HepG2 (cell line): Measurements from ENCODE around the gene BCAS1. TPM values are rescaled to one million over a fixed set of nuclear protein-coding genes. Genes with fewer than 3 reads are reported as not detected.

Source experiments
- DMTF1 ChIP-seq: sonication (generic); formaldehyde crosslinking; IDR thresholded peaks from 2 replicates; pipeline ENCODE4 v1.4.0; 2020; ENCODE audit warnings: mild to moderate bottlenecking, missing genetic modification reagents
- GTF2F1 ChIP-seq: fragments of 150-350 bp; IDR thresholded peaks from 2 replicates; pipeline ENCODE4 v1.6.1; 2014; ENCODE audit warnings: low read length
- HHEX ChIP-seq: IDR thresholded peaks from 2 replicates; pipeline ENCODE4 v1.6.1; 2016; ENCODE audit warnings: control low read depth
- KDM5A ChIP-seq: fragments of 200-600 bp; sonication (generic); IDR thresholded peaks from 2 replicates; pipeline ENCODE4 v1.7.0; 2018; ENCODE audit warnings: antibody characterized with exemption, mild to moderate bottlenecking, low read length, borderline replicate concordance
- MLX ChIP-seq: IDR thresholded peaks from 2 replicates; pipeline ENCODE4 v1.6.1; 2016
- NR1H2 ChIP-seq: sonication (generic); formaldehyde crosslinking; IDR thresholded peaks from 2 replicates; pipeline ENCODE4 v1.8.1; 2022; ENCODE audit warnings: low read depth, missing genetic modification reagents, borderline replicate concordance
- PAXIP1 ChIP-seq: sonication (generic); formaldehyde crosslinking; conservative IDR thresholded peaks from 2 replicates; pipeline ENCODE4 v1.4.0; 2020; ENCODE audit warnings: mild to moderate bottlenecking, missing genetic modification reagents, moderate library complexity
- PHF20 ChIP-seq: sonication (generic); formaldehyde crosslinking; IDR thresholded peaks from 2 replicates; pipeline ENCODE4 v1.5.0; 2020; ENCODE audit warnings: mild to moderate bottlenecking, missing genetic modification reagents
- RXRA ChIP-seq: sonication (generic); formaldehyde crosslinking; IDR thresholded peaks from 2 replicates; pipeline ENCODE4 v1.5.1; 2020; ENCODE audit warnings: missing genetic modification reagents
- SIX1 ChIP-seq: sonication (generic); formaldehyde crosslinking; IDR thresholded peaks from 2 replicates; pipeline ENCODE4 v1.4.0; 2020; ENCODE audit warnings: missing genetic modification reagents, borderline replicate concordance
- TCF12 ChIP-seq, 2 experiments: fragments of 450-650 bp in 1 of 2; sonication (generic) in 1 of 2; formaldehyde crosslinking in 1 of 2; IDR thresholded peaks; 2 replicates each; pipeline versions ENCODE4 v1.6.1 to v1.8.0; 2017 to 2022; ENCODE audit warnings: antibody characterized with exemption in 1 of 2, mild to moderate bottlenecking in 1 of 2, missing genetic modification reagents in 1 of 2, moderate library complexity in 1 of 2
- ZBTB21 ChIP-seq: sonication (generic); formaldehyde crosslinking; IDR thresholded peaks from 2 replicates; pipeline ENCODE4 v1.4.0; 2020; ENCODE audit warnings: missing genetic modification reagents
- ZMAT3 ChIP-seq: sonication (generic); formaldehyde crosslinking; conservative IDR thresholded peaks from 2 replicates; pipeline ENCODE4 v1.7.0; 2021; ENCODE audit warnings: missing genetic modification reagents
- ZNF180 ChIP-seq: sonication (generic); formaldehyde crosslinking; IDR thresholded peaks from 2 replicates; pipeline ENCODE4 v1.4.0; 2020; ENCODE audit warnings: low read depth, missing genetic modification reagents, borderline replicate concordance
- ZNF235 ChIP-seq: sonication (generic); formaldehyde crosslinking; IDR thresholded peaks from 2 replicates; pipeline ENCODE4 v1.8.1; 2023; ENCODE audit warnings: mild to moderate bottlenecking, missing genetic modification reagents, borderline replicate concordance
- ZNF274 ChIP-seq: sonication (generic); formaldehyde crosslinking; IDR thresholded peaks from 2 replicates; pipeline ENCODE4 v1.5.1; 2020; ENCODE audit warnings: mild to moderate bottlenecking, missing genetic modification reagents
- ZNF331 ChIP-seq: sonication (generic); formaldehyde crosslinking; IDR thresholded peaks from 2 replicates; pipeline ENCODE4 v1.4.0; 2020; ENCODE audit warnings: missing genetic modification reagents
- ZNF44 ChIP-seq: sonication (generic); formaldehyde crosslinking; IDR thresholded peaks from 2 replicates; pipeline ENCODE4 v1.5.1; 2020; ENCODE audit warnings: mild to moderate bottlenecking, missing genetic modification reagents
- ZNF512 ChIP-seq: sonication (generic); formaldehyde crosslinking; IDR thresholded peaks from 2 replicates; pipeline ENCODE4 v1.4.0; 2020; ENCODE audit warnings: mild to moderate bottlenecking, missing genetic modification reagents
- ZNF562 ChIP-seq: sonication (generic); formaldehyde crosslinking; IDR thresholded peaks from 2 replicates; pipeline ENCODE4 v1.8.0; 2022; ENCODE audit warnings: missing genetic modification reagents, borderline replicate concordance
- ZNF616 ChIP-seq: sonication (generic); formaldehyde crosslinking; IDR thresholded peaks from 2 replicates; pipeline ENCODE4 v1.5.0; 2020; ENCODE audit warnings: low read depth, mild to moderate bottlenecking, missing genetic modification reagents
- ZNF841 ChIP-seq: sonication (generic); formaldehyde crosslinking; IDR thresholded peaks from 2 replicates; pipeline ENCODE4 v1.8.1; 2023; ENCODE audit warnings: missing genetic modification reagents, borderline replicate concordance
- polyA plus RNA-seq, 8 experiments: library from polyadenylated mRNA; depleted of rRNA in 3 of 8; stranded (reverse) in 7 of 8; unstranded in 1 of 8; fragments of >200 nt; fragmentation: Illumina TruSeq in 4 of 8; extraction: Trizol in 4 of 8; gene quantifications; 2 replicates each; pipeline versions ENCODE4 v1.2.1 to v1.2.3, GENCODE V29; 2011 to 2016; ENCODE audit warnings: low read depth in 4 of 8, missing spikeins in 1 of 8, mixed read lengths in 1 of 8; ENCODE audit not compliant: insufficient read depth in 1 of 8
- total RNA-seq, 5 experiments: library from RNA; depleted of rRNA; stranded (reverse); fragments of >200 nt; fragmentation: Illumina TruSeq; extraction: Trizol; gene quantifications; 2 replicates each; pipeline ENCODE4 v1.2.3, GENCODE V29; 2016; ENCODE audit warnings: low read depth in 1 of 5

BCAS1 gene
- total and polyA plus RNA-seq, 2 of the 13 experiments (the other 11 are each of a cell fraction or from before 2014, with no cell fraction given) = 0.55 to 0.91 TPM

DNA sequence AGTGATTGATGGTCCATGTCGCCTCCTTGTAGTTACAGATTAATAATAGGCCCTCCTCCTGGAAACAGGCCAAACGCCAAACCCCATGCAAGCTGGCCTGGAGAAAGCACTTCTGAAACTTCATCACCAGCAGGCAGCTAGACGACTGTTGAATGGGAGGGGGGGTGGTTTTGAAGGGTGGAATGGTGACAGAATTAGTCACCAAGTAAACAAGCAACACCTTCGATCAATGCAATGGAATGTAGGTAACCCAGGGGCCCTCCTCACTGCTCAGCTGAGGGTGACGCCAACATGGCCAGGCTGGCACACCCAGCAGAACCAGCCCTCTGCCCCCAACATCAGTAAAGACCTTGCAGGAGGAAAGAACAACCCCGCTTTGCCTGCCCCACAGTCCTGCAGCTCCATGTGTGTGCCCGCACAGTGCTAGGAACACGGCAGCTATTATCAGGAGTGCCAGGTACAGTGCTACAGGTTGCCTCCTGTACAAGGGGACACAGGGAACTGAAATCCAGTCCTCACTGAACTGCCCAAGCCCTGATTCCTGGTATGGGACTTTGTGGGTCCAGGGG, 2.7 kb downstream of the BCAS1 start (continued):
- TF ChIP-seq ZNF235 = peak; percentile 69; the same call in 1 of the 2 replicates
- TF ChIP-seq ZNF331 = peak; percentile 51
- TF ChIP-seq MLX (CRISPR knock-in tag) = peak; percentile 67; the same call in 1 of the 2 replicates
- TF ChIP-seq HHEX = peak; percentile 74
- TF ChIP-seq DMTF1 = no peak
- no peak for TF ChIP-seq ZNF616 (CRISPR knock-in tag)
- TF ChIP-seq ZMAT3 (CRISPR knock-in tag) = peak; percentile 84; the same call in 1 of the 2 replicates
- TF ChIP-seq KDM5A = no peak
- TF ChIP-seq SIX1 (CRISPR knock-in tag) = peak; percentile 71; the same call in 1 of the 2 replicates
- no peak for TF ChIP-seq ZNF841 (CRISPR knock-in tag)
- no peak; the same call in 1 of the 2 replicates for TF ChIP-seq ZNF44 (CRISPR knock-in tag)
- no peak for TF ChIP-seq ZNF180
- TF ChIP-seq ZNF562 (CRISPR knock-in tag) = no peak
- TF ChIP-seq PAXIP1 (CRISPR knock-in tag) = peak; percentile 95
- TF ChIP-seq ZNF512 = no peak
- TF ChIP-seq ZBTB21 (CRISPR knock-in tag) = peak; percentile 71
- peak; percentile 81 for TF ChIP-seq RXRA (CRISPR knock-in tag)
- peak; percentile 61 for TF ChIP-seq ZNF274
- no peak for TF ChIP-seq PHF20 (CRISPR knock-in tag)
- TF ChIP-seq TCF12 (IDR thresholded peaks at IDR 0.05) = no peak
- TF ChIP-seq TCF12 (CRISPR knock-in tag; IDR thresholded peaks at IDR 0.05) = peak; percentile 67; the same call in 1 of the 2 replicates
- no peak for TF ChIP-seq GTF2F1
- TF ChIP-seq NR1H2 (CRISPR knock-in tag) = no peak
